GM19193 (cell line): ENCODE results near the gene FASTK.

ENCODE experiments used
- POLR2A ChIP-seq: IDR thresholded peaks from 4 replicates; pipeline ENCODE4 v1.6.1; 2011; ENCODE audit not compliant: insufficient read depth, insufficient read length; ENCODE audit errors: extremely low read depth

The FASTK gene

DNA sequence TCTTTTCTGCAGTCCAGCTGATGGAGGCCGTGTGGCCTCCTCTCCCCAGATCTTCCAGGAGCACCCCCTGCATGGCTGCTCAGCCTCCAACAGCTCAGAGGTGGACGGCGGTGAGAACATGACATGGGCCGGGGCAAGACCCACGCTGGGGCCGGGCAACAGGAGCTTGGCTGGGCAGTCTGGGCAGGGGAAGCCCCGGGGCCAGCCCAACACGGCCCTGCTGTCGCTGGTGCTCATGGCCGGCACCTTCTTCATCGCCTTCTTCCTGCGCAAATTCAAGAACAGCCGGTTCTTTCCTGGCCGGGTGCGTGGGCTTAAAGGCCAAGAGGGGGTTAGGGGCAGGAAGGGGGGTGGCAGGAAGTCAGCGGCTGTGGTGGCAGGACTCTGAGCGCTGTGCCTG, 6.6 kb downstream of the FASTK start:
- TF ChIP-seq POLR2A, result no peak

DNA sequence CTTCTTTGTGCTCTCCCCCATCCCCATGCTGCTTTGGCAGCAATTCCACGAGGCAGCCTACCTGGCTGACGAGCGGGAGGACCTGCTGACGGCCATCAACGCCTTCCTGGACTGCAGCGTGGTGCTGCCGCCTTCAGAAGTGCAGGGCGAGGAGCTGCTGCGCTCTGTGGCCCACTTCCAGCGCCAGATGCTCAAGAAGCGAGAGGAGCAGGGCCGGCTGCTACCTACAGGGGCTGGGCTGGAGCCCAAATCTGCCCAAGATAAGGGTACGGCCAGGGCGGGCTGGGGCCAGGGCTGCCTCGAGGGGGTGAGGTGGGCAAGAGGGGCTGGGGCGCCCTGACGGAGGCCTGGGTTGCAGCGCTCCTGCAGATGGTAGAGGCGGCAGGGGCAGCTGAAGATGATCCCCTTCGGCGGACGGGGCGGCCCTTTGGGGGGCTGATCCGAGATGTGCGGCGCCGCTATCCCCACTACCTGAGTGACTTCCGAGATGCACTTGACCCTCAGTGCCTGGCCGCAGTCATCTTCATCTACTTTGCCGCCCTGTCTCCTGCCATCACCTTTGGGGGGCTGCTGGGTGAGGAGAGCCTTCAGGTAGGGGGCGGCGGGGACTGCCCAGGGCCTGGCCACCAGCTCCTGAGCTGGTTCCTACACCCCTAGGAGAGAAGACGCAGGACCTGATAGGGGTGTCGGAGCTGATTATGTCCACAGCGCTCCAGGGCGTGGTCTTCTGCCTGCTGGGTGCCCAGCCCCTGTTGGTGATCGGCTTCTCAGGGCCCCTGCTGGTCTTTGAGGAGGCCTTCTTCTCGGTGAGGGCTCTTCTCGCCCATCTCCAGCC, 9.4 kb downstream of the FASTK start:
- no peak for TF ChIP-seq POLR2A

- no peak for TF ChIP-seq POLR2A
Measured at GRCh38 chr7:151070574-151070960, 10.0 kb downstream of the FASTK start.

- no peak for TF ChIP-seq POLR2A
Measured at GRCh38 chr7:151069841-151070573, 10.6 kb downstream of the FASTK start.

GRCh38 chr7:151068069-151068773, 12.4 kb downstream of the FASTK start:
- TF ChIP-seq POLR2A, result no peak

- TF ChIP-seq POLR2A, result no peak
Measured at GRCh38 chr7:151066273-151066974, 14.2 kb downstream of the FASTK start.

GRCh38 chr7:151065516-151065915, 15.1 kb downstream of the FASTK start:
- no peak for TF ChIP-seq POLR2A

- no peak for TF ChIP-seq POLR2A
Measured at GRCh38 chr7:151064993-151065392, 15.6 kb downstream of the FASTK start.

- TF ChIP-seq POLR2A, result no peak
Measured at GRCh38 chr7:151064454-151064853, 16.2 kb downstream of the FASTK start.

DNA sequence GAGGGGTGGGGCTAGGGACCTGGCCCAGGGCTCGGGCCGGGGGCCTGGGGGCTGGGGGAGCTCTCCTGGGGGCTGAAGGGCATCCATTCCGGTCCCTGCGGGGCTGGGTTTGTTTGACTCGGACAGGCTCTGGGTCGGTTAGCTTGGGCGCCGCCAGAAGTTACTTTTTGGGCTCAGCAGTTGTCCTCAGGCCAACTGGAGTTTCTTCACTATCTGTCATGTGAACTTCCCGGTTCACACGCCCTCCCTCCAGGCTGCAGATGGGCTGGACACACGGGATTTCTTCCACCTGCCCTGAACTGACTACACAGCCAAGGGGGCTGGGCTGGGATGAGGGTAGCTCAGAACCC, 17.4 kb downstream of the FASTK start:
- TF ChIP-seq POLR2A, result no peak

DNA sequence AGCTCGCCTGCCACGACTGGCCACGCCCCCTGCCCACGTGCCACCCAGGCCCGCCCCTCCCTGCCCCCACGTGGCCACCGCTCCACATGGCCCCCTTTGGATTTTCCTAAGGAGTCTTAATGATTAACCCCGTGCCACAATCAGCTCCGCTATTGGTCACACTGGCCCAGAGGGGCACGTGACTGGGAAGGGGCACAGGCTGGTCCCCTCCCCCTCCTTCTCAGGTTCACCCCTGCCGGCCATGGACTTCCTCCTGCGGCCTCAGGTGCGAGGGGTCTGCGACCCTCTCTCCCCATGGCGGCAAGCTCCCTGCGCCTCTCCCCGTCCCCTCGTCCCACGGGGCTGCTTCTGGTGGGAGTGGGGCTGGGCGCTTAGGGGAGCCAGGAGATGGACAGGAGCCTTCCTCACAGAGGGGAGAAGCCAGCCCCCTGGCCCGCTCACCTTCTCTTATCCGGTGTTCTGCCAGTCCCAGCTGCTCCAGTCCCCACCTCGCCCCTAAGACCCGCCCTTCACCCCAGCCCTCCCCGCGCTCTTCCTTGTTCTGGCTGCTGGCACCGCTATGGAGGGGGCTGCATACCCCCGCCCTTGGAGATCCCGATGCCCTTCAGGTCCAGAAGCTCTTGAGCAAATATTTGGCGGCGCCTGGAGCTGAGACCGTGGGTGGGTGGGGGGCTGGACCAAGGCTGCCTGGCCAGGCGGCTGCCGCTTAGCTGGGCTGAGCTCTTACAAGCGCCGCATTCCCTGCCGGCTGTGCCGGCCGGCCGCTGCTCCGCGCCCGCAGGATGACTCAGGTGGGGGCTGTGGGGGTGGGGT, 18.0 kb downstream of the FASTK start:
- no peak for TF ChIP-seq POLR2A

- no peak for TF ChIP-seq POLR2A
Measured at GRCh38 chr7:151062111-151062398, 18.6 kb downstream of the FASTK start.

DNA sequence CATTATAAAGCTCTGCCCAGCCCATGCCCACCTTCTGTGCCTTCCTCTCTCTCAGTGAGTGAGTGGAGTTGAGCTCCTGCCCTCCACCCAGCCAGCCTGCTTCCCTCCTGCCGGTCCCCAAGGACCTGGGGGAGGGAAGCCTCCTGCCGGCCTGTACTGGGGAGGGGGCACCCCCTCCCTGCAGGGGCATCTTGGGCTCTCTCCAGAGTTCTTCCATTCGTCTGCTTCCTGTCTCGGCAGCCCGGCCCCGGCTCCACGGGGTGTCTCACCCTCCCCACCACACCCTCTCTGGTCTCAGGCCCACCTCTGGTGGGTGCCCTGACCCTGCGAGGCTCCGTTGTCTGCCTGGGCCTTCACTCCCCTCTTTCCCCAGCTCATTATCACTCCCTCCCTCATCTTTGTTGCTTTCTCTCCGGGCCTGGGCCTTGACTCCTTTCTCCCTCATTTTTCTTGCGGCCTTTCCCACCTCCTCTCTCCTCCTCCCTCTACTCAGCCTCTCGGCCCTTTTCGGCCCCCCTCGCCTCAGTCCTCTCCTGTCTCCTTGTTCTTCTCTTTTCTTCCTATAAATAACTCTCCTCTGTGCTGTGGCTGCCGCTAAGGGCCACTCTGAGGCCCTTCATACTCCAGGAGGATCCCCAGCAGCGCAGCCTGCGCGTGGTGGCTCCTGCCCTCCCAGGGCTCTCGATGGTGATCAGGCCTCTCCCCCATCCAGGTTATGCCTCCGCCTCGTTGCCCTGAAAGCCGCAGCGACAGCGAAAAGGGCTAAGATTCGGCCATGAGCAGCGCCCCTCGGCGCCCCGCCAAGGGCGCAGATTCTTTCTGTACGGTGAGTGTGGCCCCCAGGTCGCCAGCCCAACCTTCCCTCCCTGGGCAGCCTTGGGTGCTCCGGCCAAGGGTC, 19.1 kb downstream of the FASTK start:
- no peak for TF ChIP-seq POLR2A
